ENCODE results near the gene MYL2. TPM values are rescaled to one million over a fixed set of nuclear protein-coding genes. Genes with fewer than 3 reads are reported as not detected.

The MYL2 gene, protein sequence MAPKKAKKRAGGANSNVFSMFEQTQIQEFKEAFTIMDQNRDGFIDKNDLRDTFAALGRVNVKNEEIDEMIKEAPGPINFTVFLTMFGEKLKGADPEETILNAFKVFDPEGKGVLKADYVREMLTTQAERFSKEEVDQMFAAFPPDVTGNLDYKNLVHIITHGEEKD
- polyA plus RNA-seq (2011; rRNA removed) (not detected in 2 replicates), polyA minus RNA-seq (2011; rRNA and poly(A)+ RNA removed) (not detected in 2 replicates)

DNA sequence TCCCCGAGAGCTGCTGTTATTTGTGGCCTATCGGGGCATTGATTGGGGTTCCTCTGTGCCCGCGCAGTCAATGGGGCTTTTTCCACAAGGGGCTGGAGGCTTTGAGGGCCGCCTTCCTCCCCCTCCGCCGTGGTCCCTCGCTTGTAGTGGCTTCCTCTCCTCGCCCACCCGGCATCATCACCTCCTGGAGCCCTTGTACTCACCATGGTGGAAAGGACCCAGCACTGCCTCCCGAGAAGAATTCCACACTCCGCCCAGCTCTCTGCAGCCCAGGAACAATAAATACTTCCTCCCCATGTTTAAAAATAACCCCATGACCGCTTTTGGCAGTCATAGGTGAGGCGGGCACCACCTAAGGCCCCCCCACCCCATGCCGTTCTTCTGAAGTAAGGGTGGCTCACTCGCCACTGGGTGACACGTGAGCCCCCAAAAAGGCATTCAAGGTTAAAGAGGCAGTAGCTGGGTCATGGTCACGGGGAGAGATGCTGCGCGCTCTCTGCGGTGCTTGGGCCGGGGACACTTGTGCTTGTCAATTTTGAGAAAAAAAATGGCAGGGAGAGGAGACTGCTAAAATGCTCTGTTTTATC is at the start of gene MYL2:
Gene MYL2 (minus strand): TSS at position 256 of the 587 bp plus-strand sequence. CDS start 50 bp downstream, at position 206.
- no peaks in the 10 kb centered on the region for H3K27me3 ChIP-seq (ENCODE audit: control insufficient read depth, insufficient read depth, low read length)
- H3K4me3 ChIP-seq (ENCODE audit: low read depth, low read length): no peak within 1 kb of the TSS
- no peak for DNase-seq (ENCODE audit: low read depth)
- TF ChIP-seq, protein P1, sequence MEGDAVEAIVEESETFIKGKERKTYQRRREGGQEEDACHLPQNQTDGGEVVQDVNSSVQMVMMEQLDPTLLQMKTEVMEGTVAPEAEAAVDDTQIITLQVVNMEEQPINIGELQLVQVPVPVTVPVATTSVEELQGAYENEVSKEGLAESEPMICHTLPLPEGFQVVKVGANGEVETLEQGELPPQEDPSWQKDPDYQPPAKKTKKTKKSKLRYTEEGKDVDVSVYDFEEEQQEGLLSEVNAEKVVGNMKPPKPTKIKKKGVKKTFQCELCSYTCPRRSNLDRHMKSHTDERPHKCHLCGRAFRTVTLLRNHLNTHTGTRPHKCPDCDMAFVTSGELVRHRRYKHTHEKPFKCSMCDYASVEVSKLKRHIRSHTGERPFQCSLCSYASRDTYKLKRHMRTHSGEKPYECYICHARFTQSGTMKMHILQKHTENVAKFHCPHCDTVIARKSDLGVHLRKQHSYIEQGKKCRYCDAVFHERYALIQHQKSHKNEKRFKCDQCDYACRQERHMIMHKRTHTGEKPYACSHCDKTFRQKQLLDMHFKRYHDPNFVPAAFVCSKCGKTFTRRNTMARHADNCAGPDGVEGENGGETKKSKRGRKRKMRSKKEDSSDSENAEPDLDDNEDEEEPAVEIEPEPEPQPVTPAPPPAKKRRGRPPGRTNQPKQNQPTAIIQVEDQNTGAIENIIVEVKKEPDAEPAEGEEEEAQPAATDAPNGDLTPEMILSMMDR (IDR thresholded peaks at IDR 0.05; ENCODE audit: insufficient read depth, low read depth, low read length): no peak
- no peaks in the 10 kb centered on the region for H3K36me3 ChIP-seq (ENCODE audit: control insufficient read depth, insufficient read depth, low read length)
- ChIA-PET POLR2A (no interaction called here), CTCF (interaction anchor here (0.7 to 1.6 kb wide), 2 partner anchors 358 to 378 kb away, joined by 3 read pairs; no protein-coding TSS in a partner anchor)

DNA sequence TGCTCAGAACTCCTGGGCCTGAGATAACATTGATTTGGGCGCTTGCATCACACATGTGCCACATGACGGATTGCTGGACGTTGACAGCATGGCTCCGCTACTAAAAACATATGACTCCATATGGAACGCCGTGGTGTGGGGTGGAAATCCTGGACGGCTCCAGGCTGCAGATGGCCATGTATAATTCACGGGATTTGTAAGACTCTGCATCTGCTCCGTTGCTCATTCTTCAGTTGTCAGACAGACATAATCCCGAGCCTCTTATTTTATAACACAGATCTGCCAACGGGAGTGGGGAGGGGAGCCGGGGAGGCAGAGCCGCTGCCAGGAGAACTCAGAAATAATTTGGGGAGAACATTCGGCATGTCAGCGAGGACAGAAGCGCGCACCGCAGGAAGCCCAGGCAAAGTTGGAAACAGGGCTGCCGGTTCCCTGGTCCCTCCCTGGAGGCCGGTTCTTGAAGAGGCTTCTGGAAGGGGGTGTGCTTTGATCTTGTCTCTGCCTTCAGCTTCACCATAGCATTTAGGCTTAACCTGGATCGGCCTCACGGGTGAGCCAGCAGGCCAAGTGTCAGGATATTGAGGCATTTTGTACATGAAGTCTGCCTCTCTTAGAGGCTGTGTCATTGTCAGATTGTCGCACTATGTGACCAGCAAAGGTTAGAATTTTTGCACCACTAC is 45.8 kb upstream of the MYL2 start:
- ChIA-PET POLR2A (no interaction called here), CTCF (no interaction called here)
- Histone ChIP-seq H3K4me3 (ENCODE audit: low read depth, low read length) (no peak overlapping the region), H3K36me3 (ENCODE audit: control insufficient read depth, insufficient read depth, low read length) (no peaks in the 10 kb centered on the region), H3K27me3 (ENCODE audit: control insufficient read depth, insufficient read depth, low read length) (no peaks in the 10 kb centered on the region)
- TF ChIP-seq, protein P1 (IDR thresholded peaks at IDR 0.05; ENCODE audit: insufficient read depth, low read depth, low read length): no peak
- no peak for DNase-seq (ENCODE audit: low read depth)

DNA sequence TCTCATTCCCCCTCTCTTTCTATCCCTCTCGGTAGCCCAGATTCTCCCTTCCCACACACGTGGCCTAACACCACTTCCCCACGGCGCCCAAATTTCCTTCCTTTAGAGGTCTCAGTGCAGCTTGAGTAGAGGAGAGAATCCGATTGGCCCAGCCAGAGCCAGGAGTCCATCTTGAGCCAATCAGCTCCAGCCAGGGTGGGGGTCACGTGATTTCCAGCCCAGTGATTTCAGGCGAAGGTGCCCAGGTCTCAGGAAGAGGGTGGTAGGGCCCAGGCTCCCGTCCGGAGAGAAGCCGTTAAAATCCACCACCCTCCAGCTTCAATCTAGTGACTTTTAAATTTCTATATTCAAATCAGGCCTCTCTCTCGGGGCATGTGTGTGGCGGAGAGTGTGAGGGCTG is 45.2 kb upstream of the MYL2 start:
- ChIA-PET CTCF (no interaction called here), POLR2A (no interaction called here)
- no peak overlapping the region for H3K4me3 ChIP-seq (ENCODE audit: low read depth, low read length)
- no peaks in the 10 kb centered on the region for H3K27me3 ChIP-seq (ENCODE audit: control insufficient read depth, insufficient read depth, low read length)
- TF ChIP-seq, protein P1 (IDR thresholded peaks at IDR 0.05; ENCODE audit: insufficient read depth, low read depth, low read length): no peak
- no peaks in the 10 kb centered on the region for H3K36me3 ChIP-seq (ENCODE audit: control insufficient read depth, insufficient read depth, low read length)
- DNase-seq (ENCODE audit: low read depth): no peak

DNA sequence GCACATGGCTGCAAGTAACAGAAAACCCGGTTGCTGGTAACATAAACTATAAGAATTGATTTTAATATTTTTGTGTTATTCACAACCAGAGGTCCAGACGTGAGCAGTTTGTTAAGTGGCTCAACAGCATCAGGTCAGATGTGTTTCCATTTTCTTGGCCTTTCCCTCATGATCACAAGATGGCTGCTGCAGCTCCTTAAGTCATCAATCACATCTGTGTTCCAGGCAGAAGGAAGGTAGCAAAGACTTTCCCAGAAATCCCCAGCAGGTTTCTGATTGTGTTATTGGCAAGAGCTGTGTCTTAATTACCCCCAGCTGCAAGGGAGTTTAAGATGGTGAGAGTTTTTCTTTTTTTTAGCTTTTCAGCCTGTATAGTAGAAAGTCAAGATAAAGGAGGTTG is 40.4 kb upstream of the MYL2 start:
- Histone ChIP-seq H3K4me3 (ENCODE audit: low read depth, low read length) (no peak overlapping the region), H3K36me3 (ENCODE audit: control insufficient read depth, insufficient read depth, low read length) (no peaks in the 10 kb centered on the region), H3K27me3 (ENCODE audit: control insufficient read depth, insufficient read depth, low read length) (no peaks in the 10 kb centered on the region)
- no peak for DNase-seq (ENCODE audit: low read depth)
- ChIA-PET CTCF (no interaction called here), POLR2A (no interaction called here)
- TF ChIP-seq, protein P1 (IDR thresholded peaks at IDR 0.05; ENCODE audit: insufficient read depth, low read depth, low read length): no peak

DNA sequence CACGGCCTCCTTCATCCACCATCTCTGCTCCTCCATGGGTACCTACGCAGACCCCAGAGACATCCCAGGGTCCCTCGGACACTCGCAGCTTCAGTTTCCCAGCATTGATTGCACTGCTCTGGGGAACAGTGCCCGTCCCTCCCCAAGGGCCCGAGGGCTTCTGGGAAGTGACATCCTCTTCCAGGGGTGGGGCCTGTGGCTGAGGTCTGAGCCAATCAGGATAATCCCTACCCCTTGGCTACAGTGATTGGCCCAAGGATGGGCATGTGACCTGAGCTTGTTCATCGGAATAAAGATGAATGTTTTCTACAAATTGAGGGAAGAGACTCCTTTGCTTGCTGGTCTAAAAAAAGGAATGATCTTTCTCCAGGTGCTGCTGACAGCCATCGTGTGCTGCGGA is 37.3 kb upstream of the MYL2 start:
- ChIA-PET CTCF (no interaction called here), POLR2A (no interaction called here)
- Histone ChIP-seq H3K36me3 (ENCODE audit: control insufficient read depth, insufficient read depth, low read length) (no peaks in the 10 kb centered on the region), H3K4me3 (ENCODE audit: low read depth, low read length) (no peak overlapping the region), H3K27me3 (ENCODE audit: control insufficient read depth, insufficient read depth, low read length) (no peaks in the 10 kb centered on the region)
- TF ChIP-seq, protein P1 (IDR thresholded peaks at IDR 0.05; ENCODE audit: insufficient read depth, low read depth, low read length): no peak
- DNase-seq (ENCODE audit: low read depth): no peak
